ENCODE results near the gene C11orf68. TPM values are rescaled to one million over a fixed set of nuclear protein-coding genes. Genes with fewer than 3 reads are reported as not detected.

Gene C11orf68
- total and polyA plus RNA-seq, 10 donors = 22.0 to 44.9 (median 33.2) TPM

DNA sequence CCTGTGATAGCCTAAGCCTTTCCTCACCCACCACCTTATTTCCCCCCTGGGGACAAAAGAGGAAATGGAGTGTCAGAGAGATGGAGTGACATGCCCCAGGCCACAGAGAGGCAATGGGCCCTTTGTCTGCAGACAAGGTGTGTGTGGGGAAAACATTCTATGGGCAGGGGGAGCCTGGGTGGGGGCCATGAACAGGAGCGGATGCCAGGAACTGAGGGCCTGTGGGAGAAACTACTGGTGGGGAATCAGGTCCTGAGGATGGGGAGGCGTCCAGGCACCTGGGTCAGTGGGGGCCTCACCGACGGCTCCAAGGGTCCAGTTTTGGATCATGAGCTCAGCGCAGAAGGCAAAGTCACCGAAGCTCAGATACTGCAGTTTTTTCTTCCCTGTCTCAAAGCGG is 33.6 kb downstream of the C11orf68 start:
- H3K9me3 ChIP-seq = no peaks in the 10 kb centered on the region
- TF ChIP-seq, protein P1, sequence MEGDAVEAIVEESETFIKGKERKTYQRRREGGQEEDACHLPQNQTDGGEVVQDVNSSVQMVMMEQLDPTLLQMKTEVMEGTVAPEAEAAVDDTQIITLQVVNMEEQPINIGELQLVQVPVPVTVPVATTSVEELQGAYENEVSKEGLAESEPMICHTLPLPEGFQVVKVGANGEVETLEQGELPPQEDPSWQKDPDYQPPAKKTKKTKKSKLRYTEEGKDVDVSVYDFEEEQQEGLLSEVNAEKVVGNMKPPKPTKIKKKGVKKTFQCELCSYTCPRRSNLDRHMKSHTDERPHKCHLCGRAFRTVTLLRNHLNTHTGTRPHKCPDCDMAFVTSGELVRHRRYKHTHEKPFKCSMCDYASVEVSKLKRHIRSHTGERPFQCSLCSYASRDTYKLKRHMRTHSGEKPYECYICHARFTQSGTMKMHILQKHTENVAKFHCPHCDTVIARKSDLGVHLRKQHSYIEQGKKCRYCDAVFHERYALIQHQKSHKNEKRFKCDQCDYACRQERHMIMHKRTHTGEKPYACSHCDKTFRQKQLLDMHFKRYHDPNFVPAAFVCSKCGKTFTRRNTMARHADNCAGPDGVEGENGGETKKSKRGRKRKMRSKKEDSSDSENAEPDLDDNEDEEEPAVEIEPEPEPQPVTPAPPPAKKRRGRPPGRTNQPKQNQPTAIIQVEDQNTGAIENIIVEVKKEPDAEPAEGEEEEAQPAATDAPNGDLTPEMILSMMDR (IDR thresholded peaks at IDR 0.05 in 8 of 11, conservative IDR thresholded peaks at IDR 0.05 in 3 of 11) = no peak
- TF ChIP-seq POLR2A (IDR thresholded peaks at IDR 0.05) (no peak), POLR2AphosphoS5 (IDR thresholded peaks at IDR 0.05) (no peak)
- WGBS, 5 donors = 89 to 98% (median 93%) methylated on average over 7 of the region's 7 CpGs
- H3K4me3 ChIP-seq = no peak overlapping the region
- peak overlapping the region in 4 of 8 donors; percentile 39 to 60 (median 49) for H3K27ac ChIP-seq
- DNase-seq = peak; percentile 69
- peaks cover 27 to 85% (median 53%) of the 10 kb centered on the region in 6 donors for H3K4me1 ChIP-seq
- intact Hi-C loops (cut with DNase I; ENCODE audit: low total_unique reads) = loop anchor here (5.0 kb wide), 1 partner anchor 102 kb away; no protein-coding TSS in a partner anchor
- peaks cover 0 to 63% (median 38%) of the 10 kb centered on the region in 6 donors for H3K36me3 ChIP-seq
- no peaks in the 10 kb centered on the region for H3K27me3 ChIP-seq (replicated peaks in 1 of 7)

GRCh38 chr11:65884716-65885092 is 34.2 kb downstream of the C11orf68 start:
- Histone ChIP-seq H3K36me3 (peaks cover 0 to 63% (median 38%) of the 10 kb centered on the region in 6 donors), H3K4me1 (peaks cover 21 to 85% (median 52%) of the 10 kb centered on the region in 6 donors), H3K27me3 (replicated peaks in 1 of 7) (no peaks in the 10 kb centered on the region), H3K4me3 (no peak overlapping the region), H3K27ac (peak overlapping the region in 5 of 8 donors; percentile 13 to 60 (median 41)), H3K9me3 (no peaks in the 10 kb centered on the region)
- 2 to 23% (median 20%) methylated on average over 3 to 9 of the region's 9 CpGs for WGBS, 5 donors
- intact Hi-C loops (cut with DNase I; ENCODE audit: low total_unique reads) = loop anchor here (5.0 kb wide), 1 partner anchor 103 kb away; no protein-coding TSS in a partner anchor
- TF ChIP-seq POLR2AphosphoS5 (IDR thresholded peaks at IDR 0.05) (peak; percentile 85 to 88 (median 86)), POLR2A (IDR thresholded peaks at IDR 0.05) (no peak)
- TF ChIP-seq, protein P1 (IDR thresholded peaks at IDR 0.05 in 8 of 11, conservative IDR thresholded peaks at IDR 0.05 in 3 of 11) = peak; percentile 98 to 100 (median 99)
- peak; percentile 96 for DNase-seq

- no peaks in the 10 kb centered on the region for H3K27me3 ChIP-seq (replicated peaks in 1 of 7)
- peak; percentile 79 for DNase-seq
Measured at GRCh38 chr11:65883786-65884715, 34.8 kb downstream of the C11orf68 start.

More at GRCh38 chr11:65883786-65884715, 34.8 kb downstream of the C11orf68 start:
- Histone ChIP-seq H3K9me3 (no peaks in the 10 kb centered on the region), H3K4me1 (peaks cover 15 to 85% (median 52%) of the 10 kb centered on the region in 6 donors), H3K4me3 (no peak overlapping the region), H3K27ac (peak overlapping the region in 5 of 8 donors; percentile 13 to 60 (median 41)), H3K36me3 (peaks cover 0 to 63% (median 38%) of the 10 kb centered on the region in 6 donors)
- TF ChIP-seq POLR2AphosphoS5 (IDR thresholded peaks at IDR 0.05) (no peak), POLR2A (IDR thresholded peaks at IDR 0.05) (no peak)
- TF ChIP-seq, protein P1 (IDR thresholded peaks at IDR 0.05 in 8 of 11, conservative IDR thresholded peaks at IDR 0.05 in 3 of 11) = no peak
- 77 to 90% (median 84%) methylated on average over 20 to 28 of the region's 28 CpGs for WGBS, 5 donors
- intact Hi-C loops (cut with DNase I; ENCODE audit: low total_unique reads) = no loop called here
